ENCODE measurements around the gene OXGR1. TPM values are rescaled to one million over a fixed set of nuclear protein-coding genes. Genes with fewer than 3 reads are reported as not detected.

OXGR1 gene
- total and polyA plus RNA-seq, 3 donors from 2014 or later, result 0.13 to 0.43 TPM; not detected in 1

GRCh38 chr13:96968027-96968426 is 26.2 kb downstream of the OXGR1 start:
- Histone ChIP-seq H3K27ac (no peak overlapping the region), H3K9me3 (no peaks in the 10 kb centered on the region), H3K36me3 (ENCODE audit: low read depth, missing control alignments) (no peaks in the 10 kb centered on the region), H3K27me3 (no peaks in the 10 kb centered on the region), H3K4me3 (peak overlapping the region in 1 of 2 donors; percentile 4), H3K4me1 (no peaks in the 10 kb centered on the region)
- DNase-seq, result no peak
- 79 to 85% methylated on average over 2 of the region's 2 CpGs for WGBS, 2 donors
- intact Hi-C loops (cut with DNase I; ENCODE audit: low total_unique reads), result no loop called here
- TF ChIP-seq POLR2A (IDR thresholded peaks at IDR 0.05), result no peak
- TF ChIP-seq CTCF (IDR thresholded peaks at IDR 0.05), result no peak

GRCh38 chr13:96967248-96967745 is 27.0 kb downstream of the OXGR1 start:
- TF ChIP-seq CTCF (IDR thresholded peaks at IDR 0.05), result peak in 1 of 3 experiments; percentile 9
- TF ChIP-seq POLR2A (IDR thresholded peaks at IDR 0.05), result no peak
- Histone ChIP-seq H3K4me1 (no peaks in the 10 kb centered on the region), H3K36me3 (ENCODE audit: low read depth, missing control alignments) (no peaks in the 10 kb centered on the region), H3K4me3 (peak overlapping the region in 1 of 2 donors; percentile 4), H3K9me3 (no peaks in the 10 kb centered on the region), H3K27ac (no peak overlapping the region), H3K27me3 (no peaks in the 10 kb centered on the region)
- no peak for DNase-seq
- intact Hi-C loops (cut with DNase I; ENCODE audit: low total_unique reads), result no loop called here
- 56 to 78% methylated on average over 12 of the region's 12 CpGs for WGBS, 2 donors

- DNase-seq, result no peak
- H3K4me3 ChIP-seq, result no peak overlapping the region
- no peaks in the 10 kb centered on the region for H3K27me3 ChIP-seq
- no peak overlapping the region for H3K27ac ChIP-seq
- TF ChIP-seq CTCF (IDR thresholded peaks at IDR 0.05) (no peak), POLR2A (IDR thresholded peaks at IDR 0.05) (no peak)
- no peaks in the 10 kb centered on the region for H3K4me1 ChIP-seq
- H3K36me3 ChIP-seq (ENCODE audit: low read depth, missing control alignments), result no peaks in the 10 kb centered on the region
- intact Hi-C loops (cut with DNase I; ENCODE audit: low total_unique reads), result no loop called here
- no peaks in the 10 kb centered on the region for H3K9me3 ChIP-seq
- 55 to 77% methylated on average over 12 of the region's 12 CpGs for WGBS, 2 donors
These were observed 27.7 kb downstream of the OXGR1 start for GRCh38 chr13:96966415-96967102.

- TF ChIP-seq POLR2A (IDR thresholded peaks at IDR 0.05) (no peak), CTCF (IDR thresholded peaks at IDR 0.05) (no peak)
- H3K27me3 ChIP-seq, result no peaks in the 10 kb centered on the region
- H3K4me1 ChIP-seq, result no peaks in the 10 kb centered on the region
- no peaks in the 10 kb centered on the region for H3K9me3 ChIP-seq
- WGBS, 2 donors, result 79 to 83% methylated on average over 2 of the region's 2 CpGs
- intact Hi-C loops (cut with DNase I; ENCODE audit: low total_unique reads), result no loop called here
- no peak for DNase-seq
- H3K27ac ChIP-seq, result no peak overlapping the region
- no peaks in the 10 kb centered on the region for H3K36me3 ChIP-seq (ENCODE audit: low read depth, missing control alignments)
- no peak overlapping the region for H3K4me3 ChIP-seq
These were observed 30.3 kb downstream of the OXGR1 start for GRCh38 chr13:96963786-96964475.
